ENCODE data around the gene ARMC12. TPM values are rescaled to one million over a fixed set of nuclear protein-coding genes. Genes with fewer than 3 reads are reported as not detected.

The ARMC12 gene
- total RNA-seq, 1 donor from 2014 or later, result 0.82 TPM

DNA sequence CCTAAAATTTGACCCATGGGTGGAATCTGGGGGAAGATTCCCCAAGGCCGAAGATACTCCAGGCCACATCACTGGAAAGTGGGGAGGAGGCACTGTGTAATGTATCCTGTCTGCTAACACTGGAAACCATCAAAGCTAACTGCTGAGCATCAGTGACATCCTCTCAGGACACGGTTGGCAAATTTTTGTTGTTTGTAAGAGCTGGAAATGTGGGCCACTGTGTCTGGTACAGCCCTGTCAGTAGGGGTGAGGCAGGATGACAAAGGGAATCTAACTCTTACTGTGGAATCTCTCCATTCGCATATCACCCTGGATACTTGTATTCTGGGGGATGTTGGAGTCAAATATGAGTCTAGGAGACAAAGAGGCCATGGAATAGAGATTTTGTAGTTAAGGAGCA lies 22.6 kb downstream of the ARMC12 start:
- FAIRE-seq (no peak), DNase-seq (ENCODE audit: low spot score in 2 of 2) (no peak)

DNA sequence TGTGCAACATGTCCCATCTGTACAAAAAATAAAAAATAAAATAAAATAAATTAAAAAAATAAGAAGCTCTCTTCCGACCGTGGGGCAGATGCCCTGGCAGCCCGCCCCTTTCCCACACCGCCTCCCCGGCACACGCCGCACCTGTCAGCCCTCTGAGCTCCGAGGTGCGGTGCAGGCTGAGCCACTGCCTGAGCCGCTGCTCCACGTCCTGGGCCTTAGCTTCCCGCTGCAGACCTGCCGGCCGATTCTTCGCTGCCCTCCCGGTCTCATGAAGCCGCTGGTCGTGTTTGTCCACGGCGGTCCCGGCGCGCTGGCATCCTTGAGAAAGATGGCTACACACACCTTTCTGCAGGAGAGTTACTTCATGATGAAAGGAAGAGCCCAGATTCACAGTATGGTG lies 28.9 kb downstream of the ARMC12 start:
- no peak for DNase-seq (ENCODE audit: low spot score in 2 of 2)
- FAIRE-seq, result no peak

DNA sequence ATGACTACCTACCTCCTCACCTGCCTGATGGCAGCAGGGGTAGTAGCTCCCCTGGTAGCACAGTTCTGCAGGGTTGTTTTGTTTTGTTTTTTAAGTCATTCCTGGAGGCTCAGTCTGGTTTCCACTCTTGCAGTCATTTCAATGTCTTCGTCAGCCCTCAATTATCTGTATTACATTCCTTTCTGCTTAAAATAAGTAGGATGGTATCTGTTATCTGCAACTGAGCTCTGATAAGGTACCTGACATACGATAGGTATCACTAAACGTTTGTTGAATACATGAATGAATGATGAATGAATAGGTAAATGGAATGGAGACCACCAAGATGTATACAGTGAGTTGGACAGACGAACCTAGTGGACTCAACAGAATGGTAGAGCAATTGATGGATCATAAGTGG lies 32.4 kb downstream of the ARMC12 start:
- FAIRE-seq (no peak), DNase-seq (ENCODE audit: low spot score in 2 of 2) (no peak)

DNA sequence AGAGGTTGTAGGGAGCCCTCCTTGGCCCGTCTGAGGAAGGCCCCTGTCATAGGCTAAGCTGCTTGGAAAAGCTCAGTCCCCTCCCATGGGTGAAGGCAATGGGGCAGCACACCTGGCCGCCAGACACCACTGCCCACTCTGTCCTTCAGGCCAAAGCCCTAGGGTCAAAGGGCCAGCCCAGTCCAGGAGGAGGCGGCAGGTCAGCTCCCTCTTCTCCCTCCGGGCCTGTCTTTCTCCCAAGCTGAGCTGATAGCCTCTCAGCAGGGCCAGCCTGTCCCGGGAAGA lies 34.5 kb downstream of the ARMC12 start:
- no peak for FAIRE-seq
- no peak for DNase-seq (ENCODE audit: low spot score in 2 of 2)

GRCh38 chr6:35774116-35774794 lies 37.4 kb downstream of the ARMC12 start:
- FAIRE-seq, result no peak

GRCh38 chr6:35775031-35775430 lies 38.2 kb downstream of the ARMC12 start:
- DNase-seq (ENCODE audit: low spot score in 2 of 2), result no peak
- FAIRE-seq, result no peak

More at GRCh38 chr6:35774116-35774794, 37.4 kb downstream of the ARMC12 start:
- DNase-seq (ENCODE audit: low spot score in 2 of 2), result no peak

GRCh38 chr6:35776364-35777215 lies 39.8 kb downstream of the ARMC12 start, which contains the start of gene CLPSL2:
Gene CLPSL2 (plus strand): TSS chr6:35776598. CDS start chr6:35776619, 21 bp downstream.
- FAIRE-seq (no peak), DNase-seq (ENCODE audit: low spot score in 2 of 2) (no peak)

DNA sequence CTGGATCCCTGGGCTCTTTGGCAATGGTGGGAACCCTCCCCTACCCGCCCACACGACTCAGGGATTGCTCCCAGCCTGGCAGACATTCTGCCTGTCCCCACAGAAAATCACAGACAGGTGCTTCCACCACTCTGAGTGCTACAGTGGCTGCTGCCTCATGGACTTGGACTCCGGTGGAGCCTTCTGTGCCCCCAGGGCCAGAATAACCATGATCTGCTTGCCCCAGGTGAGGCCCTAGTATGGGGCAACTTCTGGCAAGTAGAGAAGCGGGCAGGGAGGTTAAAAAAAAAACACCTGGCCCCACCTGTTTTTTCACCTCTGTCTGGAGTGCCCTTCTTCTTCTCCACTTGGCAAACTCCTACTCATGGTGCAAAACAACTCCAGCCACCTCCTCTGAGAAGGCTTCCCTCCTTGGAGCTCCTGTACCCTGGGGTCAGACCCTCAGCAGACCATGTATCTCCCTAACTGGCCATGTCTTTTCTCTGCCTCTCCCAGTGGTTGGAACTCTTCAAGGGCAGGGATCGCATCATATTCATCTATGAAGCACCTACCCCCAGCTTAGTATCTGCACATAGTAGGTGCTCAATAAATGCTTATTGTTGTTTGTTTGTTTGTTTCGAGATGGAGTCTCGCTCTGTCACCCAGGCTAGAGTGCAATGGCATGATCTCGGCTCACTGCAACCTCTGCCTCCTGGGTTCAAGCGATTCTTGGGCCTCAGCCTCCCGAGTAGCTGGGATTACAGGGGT lies 40.7 kb downstream of the ARMC12 start:
- FAIRE-seq (no peak), DNase-seq (ENCODE audit: low spot score in 2 of 2) (no peak)

DNA sequence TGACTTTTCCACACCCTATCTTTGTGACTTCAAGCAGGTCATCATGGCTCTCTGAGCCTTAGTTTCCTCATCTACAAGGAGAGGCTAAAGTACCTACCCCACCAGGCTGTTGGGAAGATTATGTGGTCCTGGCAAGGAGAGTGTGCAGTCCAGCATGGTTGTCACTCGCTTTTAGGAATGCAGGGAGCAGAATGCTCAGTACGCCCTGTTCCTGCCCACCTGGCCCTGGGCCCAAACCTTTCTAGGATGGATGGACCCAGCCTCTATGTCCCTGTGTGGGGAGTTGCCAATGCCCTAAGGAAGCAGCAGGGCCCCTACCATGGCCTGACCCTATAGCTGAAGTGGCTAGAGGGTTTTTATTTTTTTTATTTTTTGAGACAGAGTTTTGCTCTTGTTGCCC lies 41.6 kb downstream of the ARMC12 start:
- FAIRE-seq (no peak), DNase-seq (ENCODE audit: low spot score in 2 of 2) (no peak)

DNA sequence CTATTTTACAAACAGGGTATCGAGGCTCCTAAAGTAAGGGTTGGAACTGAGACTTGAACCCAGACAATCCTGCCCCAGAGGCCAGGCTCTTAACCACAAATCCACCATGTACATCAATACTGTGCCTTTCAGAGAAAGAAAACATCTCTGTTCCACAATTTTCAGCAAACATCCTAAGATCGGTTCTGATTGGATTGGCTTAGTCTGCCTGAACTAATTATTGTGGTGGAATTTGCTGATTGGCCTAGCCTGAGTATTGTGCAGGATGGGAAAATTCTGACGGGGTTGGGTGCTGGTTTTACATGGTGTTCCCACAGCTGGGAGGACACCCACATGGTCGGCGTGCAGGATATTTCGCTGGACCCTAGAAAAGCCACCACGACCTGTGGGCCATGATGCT lies 43.9 kb downstream of the ARMC12 start, which contains the start of gene CLPSL1:
TSS of gene CLPSL1 (plus strand) at position 301 of the 400 bp plus-strand sequence. CDS start at position 393, 92 bp downstream.
- FAIRE-seq, result no peak
- no peak for DNase-seq (ENCODE audit: low spot score in 2 of 2)

GRCh38 chr6:35781290-35781689 lies 44.5 kb downstream of the ARMC12 start:
- DNase-seq (ENCODE audit: low spot score in 2 of 2) (no peak), FAIRE-seq (no peak)

DNA sequence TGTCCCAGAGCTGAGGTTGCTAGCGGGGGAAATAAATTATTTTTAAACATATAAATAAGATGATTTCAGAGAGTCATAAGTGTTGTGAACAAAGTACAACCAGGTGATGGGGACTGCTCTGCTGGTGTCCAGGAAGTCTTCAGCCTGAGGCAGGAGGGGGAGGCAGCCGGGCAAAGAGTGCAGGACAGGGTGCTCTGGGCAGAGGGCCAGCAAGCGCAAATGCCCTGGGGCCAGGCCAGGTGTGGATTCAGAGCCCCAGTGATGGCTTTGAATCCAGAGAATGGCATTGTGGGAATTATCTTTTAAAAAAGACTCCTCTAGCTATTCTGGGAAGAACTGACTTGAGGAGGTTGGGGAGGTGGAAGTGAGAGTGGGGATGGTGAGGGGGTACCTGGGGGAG lies 45.6 kb downstream of the ARMC12 start:
- no peak for DNase-seq (ENCODE audit: low spot score in 2 of 2)
- FAIRE-seq, result no peak

- FAIRE-seq (no peak), DNase-seq (ENCODE audit: low spot score in 2 of 2) (no peak)
Measured at GRCh38 chr6:35784200-35784599, 47.4 kb downstream of the ARMC12 start.

- FAIRE-seq (no peak), DNase-seq (ENCODE audit: low spot score in 2 of 2) (no peak)
Measured at GRCh38 chr6:35786272-35786671, 49.4 kb downstream of the ARMC12 start.

DNA sequence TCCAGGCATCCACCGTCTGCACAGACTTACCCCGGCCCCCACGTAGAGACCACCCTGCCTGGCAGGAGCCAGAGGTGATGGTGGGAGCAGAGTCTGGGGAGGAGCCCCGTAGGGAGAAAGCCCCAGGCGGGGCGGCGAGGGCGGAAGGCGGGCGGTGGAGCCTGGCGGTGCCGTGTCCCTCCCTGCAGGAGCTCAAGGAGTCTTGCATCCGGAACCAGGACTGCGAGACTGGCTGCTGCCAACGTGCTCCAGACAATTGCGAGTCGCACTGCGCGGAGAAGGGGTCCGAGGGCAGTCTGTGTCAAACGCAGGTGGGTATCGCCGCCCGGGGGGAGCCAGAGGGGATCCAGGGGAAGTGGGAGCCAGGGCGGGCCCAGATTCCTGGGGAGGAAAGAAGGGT lies 50.0 kb downstream of the ARMC12 start:
- FAIRE-seq, result no peak
- no peak for DNase-seq (ENCODE audit: low spot score in 2 of 2)

GRCh38 chr6:35787266-35788218 lies 50.7 kb downstream of the ARMC12 start:
- FAIRE-seq, result no peak
- DNase-seq (ENCODE audit: low spot score in 2 of 2), result no peak

DNA sequence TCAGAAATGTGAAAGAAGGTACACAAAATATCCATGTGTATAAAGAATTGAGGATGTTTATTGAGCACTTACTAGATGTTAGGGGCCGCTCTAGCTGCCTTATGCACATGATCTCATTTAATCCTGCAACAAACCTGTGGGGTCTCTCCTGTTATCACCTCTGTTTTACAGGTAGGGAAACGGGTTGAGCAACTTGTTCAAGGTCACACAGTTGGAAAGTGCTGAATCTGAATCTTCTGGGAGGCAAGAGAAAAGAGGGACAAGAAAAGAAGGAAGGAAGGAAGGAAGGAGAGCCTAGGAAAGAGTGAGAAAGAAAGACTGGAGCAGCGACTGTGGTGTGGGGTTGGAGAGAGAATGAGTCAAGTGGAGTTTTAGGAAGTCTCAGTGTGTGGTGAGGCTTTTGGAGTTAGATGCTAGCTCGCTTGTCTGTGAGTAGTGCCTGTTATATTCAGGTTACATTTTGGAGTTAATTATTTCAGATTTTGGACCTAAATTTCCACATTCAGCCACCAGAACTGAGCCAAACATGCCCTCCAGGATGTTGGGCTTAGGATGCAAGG lies 51.7 kb downstream of the ARMC12 start:
- DNase-seq (ENCODE audit: low spot score in 2 of 2) (no peak), FAIRE-seq (no peak)

- FAIRE-seq, result no peak
- no peak for DNase-seq (ENCODE audit: low spot score in 2 of 2)
Measured at GRCh38 chr6:35790683-35791082, 53.9 kb downstream of the ARMC12 start.

- FAIRE-seq, result no peak
- DNase-seq (ENCODE audit: low spot score in 2 of 2), result no peak
Measured at GRCh38 chr6:35794536-35795452, 58.0 kb downstream of the ARMC12 start.

Measured in frontal cortex (tissue), 4 donors.